ENCODE results near the gene LIPG.

Gene LIPG

DNA sequence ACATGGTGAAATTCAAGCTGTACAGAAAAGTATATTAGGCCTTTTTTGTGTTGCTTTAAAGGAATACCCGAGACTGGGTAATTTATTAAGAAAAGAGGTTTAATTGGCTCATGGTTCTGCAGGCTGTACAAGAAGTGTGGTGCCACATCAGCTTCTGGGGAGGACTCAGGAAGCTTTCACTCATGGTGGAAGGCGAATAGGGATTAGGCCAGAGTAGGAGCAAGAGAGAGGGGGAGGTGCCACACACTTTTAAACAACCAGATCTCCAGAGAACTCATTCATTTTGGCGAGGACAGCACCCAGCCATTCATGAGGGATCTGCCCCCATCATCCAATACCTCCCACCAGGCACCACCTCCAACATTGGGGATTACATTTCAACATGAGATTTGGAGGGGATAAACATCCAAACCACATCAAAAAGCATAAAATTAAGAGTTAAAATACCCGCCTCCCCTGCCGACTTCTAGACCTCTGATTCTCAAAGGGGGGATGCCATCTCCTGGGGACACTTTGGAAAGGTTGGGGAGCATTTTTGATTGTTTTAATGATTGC lies 15.1 kb upstream of the LIPG start:
- DNase-seq = no peak

DNA sequence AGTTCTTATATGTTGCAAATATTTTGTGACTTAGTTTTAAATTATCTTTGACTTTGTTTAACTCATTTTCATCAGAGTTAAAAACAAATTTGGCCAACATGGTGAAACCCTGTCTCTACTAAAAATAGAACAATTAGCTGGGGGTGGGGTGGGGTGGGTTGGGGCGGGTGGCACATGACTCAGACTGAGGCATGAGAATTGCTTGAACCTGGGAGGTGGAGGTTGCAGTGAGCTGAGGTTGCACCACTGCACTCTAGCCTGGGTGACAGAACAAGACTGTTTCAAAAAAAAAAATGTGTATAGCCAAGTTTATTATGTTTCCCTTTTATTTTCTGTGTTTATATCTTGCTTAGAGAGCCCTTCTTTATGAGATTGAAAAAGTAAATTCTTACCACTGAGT lies 14.2 kb upstream of the LIPG start:
- DNase-seq = no peak

DNA sequence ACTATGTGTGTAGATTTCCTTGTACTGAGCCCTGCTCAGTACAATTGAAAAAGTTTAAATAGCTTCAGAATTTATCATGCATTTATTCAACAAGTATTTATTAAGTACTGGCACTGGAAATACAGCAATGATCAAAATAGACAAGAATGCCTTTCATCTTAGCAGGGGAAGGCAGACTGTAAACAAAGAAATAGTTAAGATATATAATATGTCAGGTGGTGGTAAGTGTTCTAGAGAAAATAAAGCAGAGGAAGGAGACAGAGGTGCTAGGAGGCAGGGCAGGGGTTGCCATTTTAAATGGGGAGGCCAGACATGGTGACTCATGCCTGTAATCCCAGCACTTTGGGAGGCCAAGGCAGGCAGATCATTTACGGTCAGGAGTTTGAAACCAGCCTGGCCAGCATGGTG lies 13.6 kb upstream of the LIPG start:
- DNase-seq = no peak

DNA sequence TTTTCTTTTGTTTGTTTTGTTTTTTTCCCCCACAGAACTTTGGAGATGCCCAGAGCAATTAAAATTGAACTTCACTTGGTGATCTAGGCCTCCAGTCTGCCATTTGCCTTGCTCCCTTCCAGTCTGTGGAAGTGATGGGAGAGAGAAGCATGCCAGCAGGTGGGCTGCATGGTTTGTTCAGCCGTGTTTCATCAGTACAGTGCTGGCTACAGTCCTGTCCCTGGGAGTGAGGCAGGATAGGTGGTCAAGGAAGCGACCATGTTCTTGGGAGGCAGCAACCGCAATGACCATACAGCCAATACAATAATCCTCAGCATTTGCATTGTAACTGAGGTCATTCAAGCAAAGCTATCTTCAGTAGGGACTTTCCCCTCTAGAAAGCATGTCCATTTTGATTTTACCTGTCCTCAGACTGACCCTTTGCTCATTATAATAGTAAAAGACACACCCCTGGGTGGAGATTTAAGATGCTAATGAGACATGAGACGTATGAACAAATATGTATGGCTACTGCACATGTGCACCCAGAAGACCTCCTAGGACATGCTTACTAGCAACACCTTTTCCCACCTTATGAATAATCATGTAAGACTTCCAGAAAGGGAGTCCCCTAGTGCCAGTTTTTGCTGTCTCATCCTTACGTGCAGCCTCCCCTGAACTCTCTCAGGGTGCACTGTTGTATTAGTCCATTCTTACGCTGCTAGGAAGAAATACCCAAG lies 11.1 kb upstream of the LIPG start:
- DNase-seq = no peak

DNA sequence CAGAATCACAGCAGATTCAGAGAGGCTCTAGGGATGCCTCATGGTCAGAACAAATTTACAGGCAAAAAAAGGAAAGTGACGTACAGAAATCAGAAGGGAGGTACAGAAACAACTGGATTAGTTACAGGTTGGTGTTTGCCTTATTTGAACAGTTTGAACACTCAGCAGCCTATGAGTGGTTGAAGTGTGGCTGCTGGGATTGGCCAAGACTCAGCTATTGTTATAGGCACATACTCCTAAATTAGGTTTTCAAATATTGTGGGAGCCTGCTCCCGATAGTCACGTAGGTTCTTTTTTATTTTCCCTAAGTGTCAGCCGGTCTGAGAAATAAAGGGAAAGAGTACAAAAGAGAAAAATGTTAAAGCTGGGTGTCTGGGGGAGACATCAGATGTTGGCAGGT lies 8.9 kb upstream of the LIPG start:
- no peak for DNase-seq

DNA sequence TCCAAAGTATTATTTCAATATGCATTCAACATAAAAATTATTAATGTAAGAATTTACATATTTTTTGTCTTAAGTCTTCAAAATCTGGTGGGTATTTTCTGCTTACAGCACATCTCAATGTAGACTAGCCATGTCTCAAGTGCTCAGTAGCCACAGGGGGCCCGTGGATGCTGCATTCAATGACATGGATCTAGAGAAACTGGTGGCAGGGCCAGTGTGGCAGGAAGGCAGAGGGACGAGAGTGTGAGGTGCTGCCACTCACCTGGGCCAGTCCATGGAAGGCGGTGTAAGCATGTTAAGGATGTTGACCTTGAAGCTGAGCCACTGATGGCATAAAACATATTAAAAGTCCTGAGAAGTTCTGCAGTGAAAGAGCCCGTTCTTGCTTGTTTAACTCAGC lies 6.2 kb upstream of the LIPG start:
- DNase-seq = no peak

DNA sequence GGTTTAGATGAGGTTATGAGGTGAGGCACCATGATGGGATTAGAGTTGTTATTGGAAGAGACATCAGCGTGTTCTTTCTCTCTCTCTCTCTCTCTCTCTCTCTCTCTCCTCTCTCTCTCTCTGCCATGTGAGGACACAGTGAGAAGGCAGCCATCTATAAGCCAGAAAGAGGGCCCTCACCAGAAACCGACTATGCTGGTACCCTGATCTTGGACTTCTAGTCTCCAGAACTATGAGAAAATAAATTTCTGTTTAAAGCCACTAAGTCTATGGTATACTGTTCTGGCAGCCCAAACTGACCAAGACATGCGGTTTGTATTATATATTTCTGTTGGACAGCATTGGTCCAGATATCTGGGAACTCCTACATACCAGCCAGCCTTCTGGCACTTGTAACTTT lies 3.5 kb upstream of the LIPG start:
- no peak for DNase-seq

DNA sequence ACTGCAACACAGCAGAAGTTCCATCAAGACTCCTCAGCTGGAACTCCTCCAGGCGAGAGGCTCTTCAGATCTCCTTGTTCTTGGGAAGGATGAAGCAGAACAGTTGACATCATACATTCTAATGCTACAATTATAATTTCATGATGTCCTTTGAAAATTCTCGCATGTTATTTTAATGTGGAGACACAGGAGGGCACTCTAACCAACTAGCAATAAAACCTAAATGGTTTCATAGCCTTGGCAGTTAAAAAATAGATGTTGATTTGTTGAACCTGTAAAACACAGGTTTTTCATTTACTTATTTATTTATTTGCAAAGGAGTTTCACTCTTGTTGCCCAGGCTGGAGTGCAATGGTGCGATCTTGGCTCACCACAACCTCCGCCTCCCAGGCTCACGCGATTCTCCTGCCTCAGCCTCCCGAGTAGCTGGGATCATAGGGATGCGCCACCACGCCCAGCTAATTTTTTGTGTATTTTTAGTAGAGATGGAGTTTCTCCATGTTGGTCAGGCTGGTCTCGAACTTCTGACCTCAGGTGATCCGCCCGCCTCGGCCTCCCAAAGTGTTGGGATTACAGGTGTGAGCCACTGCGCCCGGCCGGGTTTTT lies 2.4 kb upstream of the LIPG start:
- peak in 1 of 2 donors; percentile 55 for DNase-seq

DNA sequence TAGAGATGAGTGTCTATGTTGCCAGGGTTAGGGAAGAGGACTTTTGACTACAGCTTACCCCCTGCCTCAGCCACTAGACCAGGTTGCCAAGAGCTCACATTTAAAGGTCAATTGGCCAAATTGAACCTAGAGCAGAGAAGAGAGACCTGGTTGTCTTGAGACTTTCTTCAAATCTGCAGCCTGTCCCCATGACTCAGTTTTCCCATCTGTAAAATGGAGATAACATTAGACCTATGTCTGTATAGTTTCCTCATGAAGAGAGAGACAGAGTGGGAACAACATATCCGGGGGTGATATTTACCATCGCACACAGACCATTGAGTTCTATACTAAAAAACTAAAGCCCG lies 1.6 kb upstream of the LIPG start:
- no peak for DNase-seq

DNA sequence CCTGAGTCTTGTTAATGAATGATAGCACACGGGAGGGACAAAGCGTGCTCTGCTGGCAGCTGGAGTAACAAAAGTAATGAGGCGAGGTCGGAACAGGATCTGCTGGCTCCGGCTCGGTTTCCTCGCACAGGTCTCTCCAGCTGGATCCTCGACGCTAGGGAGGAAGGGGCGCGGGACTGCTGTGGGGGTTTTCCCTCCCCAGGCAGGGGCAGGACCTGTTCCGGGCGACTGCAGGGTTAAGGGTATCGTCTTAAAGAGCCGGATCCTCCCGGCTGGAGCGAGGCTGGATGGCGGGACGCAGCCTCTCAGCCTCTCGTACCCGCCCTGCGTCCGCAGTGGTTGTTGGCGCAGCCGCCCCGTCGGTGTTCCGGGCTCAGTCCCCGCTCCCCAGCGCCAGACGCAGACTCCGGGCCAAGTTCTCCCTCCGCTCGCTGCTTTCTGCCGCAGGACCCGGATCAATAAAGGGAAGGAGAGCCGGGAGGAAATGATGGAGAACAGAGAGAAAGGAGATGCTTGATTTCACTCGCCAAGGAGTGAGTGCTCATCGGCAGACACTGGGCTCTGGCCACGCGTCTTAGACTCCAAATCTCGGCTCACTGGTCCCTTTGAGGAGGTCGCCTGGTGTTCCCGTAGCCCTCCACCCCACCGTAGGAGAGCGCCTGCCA lies 1.1 kb upstream of the LIPG start:
- no peak for DNase-seq

DNA sequence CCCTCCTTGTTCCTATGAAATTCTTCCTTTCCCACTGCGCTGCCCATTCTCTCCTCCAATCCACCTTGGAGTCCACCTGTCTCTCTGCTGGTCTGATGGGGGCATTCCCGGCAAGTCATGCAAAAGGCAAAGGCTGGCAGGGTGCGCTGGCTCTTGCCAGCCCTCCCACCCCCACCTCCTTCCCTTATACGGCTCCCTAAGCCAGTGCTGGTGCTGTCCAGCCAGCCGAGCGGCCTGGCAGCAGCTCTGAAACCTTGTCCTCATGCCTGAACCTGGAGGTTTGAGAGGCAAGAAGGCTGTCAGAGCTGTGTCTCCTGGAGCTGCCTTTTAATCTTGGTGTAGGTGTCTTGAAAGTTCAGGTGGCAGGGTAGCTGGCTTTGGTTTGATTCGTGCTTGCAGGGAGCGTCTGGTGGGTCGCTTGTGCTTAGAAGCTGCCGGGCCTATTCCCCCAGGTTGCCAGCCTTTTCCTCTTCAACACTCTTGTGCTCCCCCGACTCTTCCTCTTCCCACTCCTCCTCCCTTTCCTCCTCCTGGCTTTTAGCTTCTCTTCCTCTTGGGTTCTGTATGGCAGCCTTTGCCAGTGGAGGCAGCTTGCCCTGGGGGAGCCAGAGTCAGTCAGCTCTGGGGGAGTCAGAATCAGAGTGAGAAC lies 748 bp downstream of the LIPG start:
- no peak for DNase-seq

DNA sequence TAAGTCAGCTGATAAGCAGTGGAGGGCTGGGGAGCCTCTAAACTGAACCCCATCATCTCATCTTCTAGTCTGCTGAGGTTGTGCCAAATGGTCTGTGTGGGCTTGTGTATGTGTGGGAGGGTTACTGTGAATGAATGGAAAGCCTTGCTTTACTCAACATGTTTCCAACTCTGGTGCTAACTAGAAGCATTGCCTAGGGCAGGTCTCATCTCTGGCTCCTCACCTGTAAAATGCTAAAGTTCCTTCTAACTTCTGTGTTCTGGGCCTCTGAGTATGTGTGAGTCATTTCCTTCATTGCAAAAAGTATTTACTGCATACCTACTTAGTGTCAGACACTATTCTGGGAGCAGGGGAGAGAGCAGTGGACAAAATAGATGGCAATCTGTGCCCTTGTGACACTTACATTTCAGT lies 1.3 kb downstream of the LIPG start:
- DNase-seq = no peak

DNA sequence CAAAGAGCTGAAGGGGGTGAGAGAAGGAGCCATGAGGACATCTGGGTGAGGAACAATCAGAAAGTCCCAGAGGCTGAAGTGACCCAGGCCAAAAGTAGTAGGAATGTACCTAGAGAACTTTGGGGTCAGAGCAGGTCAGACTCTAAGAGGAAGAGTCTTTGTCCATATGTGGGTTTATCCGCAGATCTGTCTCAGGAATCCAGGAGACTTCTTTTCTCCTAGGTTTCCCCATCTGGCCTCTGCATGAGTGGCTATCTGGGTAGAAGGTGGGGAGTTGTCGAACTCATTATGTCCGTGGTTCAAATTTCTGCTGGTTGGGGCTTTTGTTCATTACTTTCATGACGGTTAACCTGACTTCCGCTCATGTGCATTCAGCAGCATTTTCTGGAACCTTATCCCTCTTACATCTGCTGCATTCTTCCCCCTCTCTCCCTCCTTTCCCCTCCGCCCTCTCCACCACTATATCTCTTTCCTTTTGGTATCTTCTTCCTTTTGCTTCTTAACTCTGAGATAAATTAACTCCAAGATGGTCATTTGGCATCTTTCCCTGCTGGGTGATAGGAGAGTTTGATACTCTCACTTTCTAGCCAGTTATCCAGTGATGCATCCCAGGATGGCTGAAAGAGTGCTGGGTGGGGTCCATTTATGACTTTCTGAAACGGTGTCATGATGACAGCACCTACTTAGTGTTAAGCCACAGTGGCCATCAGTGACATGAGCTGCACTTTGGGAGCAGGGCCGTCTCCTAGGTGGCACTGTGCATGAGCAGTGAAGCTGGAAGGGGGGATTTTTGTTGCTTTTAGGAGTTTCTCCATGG lies 2.1 kb downstream of the LIPG start:
- no peak for DNase-seq

DNA sequence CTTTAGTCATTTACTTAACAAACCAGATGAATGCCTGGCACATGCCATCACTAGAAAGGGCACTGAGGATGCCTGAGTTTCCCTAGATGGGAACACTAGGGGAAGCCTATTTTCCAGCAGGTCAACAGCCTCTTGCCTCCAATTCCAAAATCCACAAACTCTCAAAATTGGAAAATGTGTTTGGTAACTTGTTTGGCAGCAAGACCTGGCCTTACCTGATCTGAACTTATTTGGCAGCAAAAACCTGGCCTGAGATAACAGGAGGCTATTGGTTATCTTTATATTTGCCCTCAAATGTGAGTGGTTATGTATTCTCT lies 2.6 kb downstream of the LIPG start:
- no peak for DNase-seq

DNA sequence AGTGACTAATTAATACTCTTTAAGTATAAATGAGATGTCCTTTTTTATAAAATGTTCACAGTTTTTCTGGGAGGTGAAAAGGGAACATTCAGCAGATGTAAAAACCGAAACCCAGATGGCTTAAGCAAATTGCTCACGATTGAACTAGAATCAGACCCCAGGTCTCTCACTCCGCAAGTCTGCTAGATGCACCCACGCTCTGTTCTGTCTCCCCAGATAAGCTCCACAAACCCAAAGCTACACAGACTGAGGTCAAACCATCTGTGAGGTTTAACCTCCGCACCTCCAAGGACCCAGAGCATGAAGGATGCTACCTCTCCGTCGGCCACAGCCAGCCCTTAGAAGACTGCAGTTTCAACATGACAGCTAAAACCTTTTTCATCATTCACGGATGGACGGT lies 3.2 kb downstream of the LIPG start:
- DNase-seq = no peak

DNA sequence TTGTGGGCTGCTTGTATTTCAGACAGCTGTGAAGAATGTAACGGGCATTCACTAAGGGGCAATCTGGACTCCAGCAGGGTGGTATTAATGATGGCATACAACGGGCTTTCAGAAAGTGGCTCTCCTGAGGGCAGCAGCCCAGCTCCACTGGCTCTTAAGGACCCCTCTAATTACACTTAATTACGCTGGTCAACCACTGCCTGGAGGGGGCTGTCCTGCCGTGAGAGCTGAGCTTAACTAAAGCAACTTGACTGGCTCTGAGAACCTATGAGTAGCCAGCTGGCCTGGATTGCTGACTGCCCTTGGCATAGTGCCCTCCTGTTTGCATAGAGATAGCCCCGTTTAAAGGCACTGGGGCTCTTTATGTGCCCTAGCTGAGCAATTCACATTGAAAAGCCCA lies 3.8 kb downstream of the LIPG start:
- peak; percentile 56 to 74 for DNase-seq

DNA sequence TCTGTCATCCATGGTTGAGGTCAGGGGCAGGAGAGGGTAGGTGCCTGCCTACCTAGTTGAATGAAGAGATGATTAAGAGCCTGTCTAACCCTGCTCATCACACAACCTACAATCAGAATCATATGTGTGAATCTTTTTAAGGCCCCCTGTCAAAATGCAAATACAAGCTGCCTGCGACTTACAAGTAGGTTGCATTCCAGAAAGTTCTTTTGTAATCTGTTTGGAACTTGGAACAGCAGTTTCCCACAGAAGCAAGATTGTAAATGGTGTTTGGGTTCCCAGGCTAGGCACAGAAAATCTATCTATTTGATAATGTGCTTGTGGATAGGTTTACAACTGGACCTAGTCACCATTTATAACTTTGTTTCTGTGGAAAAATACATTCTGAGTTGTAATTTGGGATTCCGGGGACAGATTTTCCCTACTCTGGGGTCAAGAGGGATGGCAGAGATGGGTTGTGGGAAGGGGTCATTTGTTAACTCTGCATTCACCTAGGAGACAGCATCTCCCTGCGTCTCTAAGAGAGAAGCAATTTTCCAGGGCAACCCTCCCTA lies 4.4 kb downstream of the LIPG start:
- DNase-seq = no peak

DNA sequence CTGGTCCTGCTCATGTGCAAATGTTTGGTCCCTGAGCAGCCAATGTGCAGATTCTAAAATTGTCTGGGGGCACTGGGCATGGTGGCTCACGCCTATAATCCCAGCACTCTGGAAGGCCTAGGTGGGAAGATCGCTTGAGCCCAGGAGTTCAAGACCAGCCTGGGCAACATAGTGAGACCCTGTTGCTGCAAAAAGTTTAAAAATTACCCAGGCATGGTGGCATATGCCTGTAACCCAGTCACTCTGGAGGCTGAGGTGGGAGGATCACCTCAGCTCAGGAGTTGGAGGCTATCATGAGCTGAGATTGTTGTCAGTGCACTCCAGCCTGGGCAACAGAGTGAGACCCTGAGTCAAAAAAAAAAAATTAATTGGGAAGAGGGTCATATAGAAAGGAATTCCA lies 5.1 kb downstream of the LIPG start:
- no peak for DNase-seq

DNA sequence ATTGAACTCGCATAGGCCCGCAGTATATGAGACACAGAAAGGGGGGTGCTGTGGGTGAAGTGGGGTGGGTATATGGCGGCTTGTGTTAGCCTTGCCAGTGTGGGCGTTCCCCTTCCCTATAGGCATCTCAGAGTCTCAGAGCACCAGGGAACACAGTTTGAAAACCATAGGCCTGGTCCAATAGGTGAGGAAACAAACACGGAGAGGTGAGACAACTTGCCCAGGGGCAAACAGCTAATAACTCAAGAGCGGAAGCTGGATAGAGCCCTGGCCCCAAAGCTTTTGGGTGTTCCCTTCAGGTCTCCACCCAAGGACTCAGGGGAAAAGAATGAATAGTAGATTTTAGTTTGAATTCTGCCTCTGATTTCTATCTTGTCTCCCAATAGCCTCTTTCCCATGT lies 7.9 kb downstream of the LIPG start:
- no peak for DNase-seq

DNA sequence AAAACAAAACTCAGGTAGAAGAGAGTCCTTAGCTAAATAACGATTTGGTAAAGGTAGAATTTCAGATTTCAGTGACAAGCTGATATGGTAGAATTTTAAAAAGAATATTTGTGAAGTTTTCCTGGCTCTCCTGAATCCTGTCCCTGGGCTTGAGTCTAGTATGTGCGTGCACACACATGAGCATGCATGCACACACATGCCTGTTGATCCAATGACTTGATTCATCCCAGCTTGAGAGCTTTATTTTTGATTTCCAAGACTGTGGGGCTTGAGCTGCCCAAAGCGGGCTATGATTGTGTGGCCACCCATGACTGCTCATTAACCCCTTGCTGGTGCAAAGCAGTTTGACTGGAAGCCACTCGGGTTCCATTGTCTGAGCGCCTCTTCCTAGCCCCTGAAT lies 9.0 kb downstream of the LIPG start:
- no peak for DNase-seq

DNA sequence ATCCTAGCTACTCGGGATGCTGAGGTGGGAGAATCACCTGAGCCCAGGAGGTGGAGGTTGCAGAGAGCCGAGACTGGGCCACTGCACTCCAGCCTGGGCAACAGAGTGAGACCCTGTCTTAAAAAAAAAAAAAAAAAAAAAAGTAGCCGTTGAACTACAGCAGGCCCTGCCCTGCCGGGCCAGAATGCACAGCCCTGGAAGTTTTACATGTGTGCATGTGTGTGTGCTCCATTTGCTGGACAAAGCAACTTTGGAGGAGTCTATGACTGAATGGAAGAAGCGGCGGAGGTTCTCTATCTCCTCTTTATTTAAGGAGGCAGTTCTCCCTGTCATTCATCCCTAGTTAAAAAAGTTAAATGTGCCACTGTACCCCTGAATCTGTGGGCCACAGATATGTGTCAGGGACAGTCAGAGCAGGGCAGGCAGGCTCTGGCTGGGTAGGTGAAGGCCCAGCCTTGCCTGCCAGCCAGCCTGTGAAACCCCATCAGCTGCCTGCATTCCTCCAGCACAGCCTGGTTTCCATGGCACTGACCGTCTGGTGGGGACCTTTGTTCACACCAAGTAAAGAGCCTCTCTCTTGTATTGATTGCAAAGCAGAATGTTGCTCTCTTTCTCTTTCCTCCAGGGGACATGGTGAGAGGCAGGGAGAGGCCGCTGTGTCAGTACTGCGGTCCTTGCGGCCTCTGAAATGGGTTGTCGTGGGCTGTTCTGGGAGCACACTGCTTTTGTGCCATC lies 10.9 kb downstream of the LIPG start:
- DNase-seq = no peak

DNA sequence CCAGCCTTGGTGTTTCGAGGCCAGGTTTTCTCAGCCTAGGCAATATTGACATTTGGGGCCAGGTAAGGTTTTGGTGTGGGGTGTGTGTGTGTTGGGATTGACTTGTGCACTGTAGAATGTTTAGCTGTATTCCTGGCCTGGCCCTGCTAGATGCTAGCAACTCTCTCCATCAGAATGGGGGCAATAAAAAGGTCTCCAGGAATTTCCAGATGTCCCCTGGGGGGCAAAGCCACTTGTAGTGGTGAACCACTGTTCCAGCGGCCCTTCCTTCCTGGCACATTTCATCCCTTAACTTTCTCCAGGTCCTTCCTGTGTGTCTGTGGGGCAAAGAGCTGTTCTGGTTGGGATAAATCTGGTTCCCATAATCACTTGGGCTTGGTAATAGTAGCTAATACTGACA lies 12.0 kb downstream of the LIPG start:
- no peak for DNase-seq

Measured in hippocampal formation (tissue), 2 donors.